ENCODE results near the gene RNF123. TPM values are rescaled to one million over a fixed set of nuclear protein-coding genes. Genes with fewer than 3 reads are reported as not detected.

The RNF123 gene
- total RNA-seq, 4 donors from 2014 or later: 14.7 to 23.7 (median 19.7) TPM

DNA sequence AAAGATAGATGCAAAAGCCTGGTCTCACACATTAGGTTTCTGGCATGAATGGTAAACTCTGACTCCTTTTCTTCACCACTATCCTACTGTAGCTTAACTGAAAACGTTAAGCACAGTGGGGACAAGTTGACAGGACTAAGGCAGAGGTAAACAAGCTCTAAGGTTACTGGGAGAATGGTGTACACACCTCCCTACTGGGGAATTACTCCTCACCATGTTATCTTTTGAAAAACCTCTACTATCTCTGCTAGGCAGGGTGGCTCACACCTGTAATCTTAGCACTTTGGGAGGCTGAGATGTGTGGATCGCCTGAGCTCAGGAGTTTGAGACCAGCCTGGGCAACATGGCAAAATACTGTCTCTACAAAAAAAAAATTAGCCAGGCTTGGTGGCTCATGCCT, 67.8 kb downstream of the RNF123 start:
- TF ChIP-seq, protein P1, sequence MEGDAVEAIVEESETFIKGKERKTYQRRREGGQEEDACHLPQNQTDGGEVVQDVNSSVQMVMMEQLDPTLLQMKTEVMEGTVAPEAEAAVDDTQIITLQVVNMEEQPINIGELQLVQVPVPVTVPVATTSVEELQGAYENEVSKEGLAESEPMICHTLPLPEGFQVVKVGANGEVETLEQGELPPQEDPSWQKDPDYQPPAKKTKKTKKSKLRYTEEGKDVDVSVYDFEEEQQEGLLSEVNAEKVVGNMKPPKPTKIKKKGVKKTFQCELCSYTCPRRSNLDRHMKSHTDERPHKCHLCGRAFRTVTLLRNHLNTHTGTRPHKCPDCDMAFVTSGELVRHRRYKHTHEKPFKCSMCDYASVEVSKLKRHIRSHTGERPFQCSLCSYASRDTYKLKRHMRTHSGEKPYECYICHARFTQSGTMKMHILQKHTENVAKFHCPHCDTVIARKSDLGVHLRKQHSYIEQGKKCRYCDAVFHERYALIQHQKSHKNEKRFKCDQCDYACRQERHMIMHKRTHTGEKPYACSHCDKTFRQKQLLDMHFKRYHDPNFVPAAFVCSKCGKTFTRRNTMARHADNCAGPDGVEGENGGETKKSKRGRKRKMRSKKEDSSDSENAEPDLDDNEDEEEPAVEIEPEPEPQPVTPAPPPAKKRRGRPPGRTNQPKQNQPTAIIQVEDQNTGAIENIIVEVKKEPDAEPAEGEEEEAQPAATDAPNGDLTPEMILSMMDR (IDR thresholded peaks at IDR 0.05; ENCODE audit: low read depth): no peak

DNA sequence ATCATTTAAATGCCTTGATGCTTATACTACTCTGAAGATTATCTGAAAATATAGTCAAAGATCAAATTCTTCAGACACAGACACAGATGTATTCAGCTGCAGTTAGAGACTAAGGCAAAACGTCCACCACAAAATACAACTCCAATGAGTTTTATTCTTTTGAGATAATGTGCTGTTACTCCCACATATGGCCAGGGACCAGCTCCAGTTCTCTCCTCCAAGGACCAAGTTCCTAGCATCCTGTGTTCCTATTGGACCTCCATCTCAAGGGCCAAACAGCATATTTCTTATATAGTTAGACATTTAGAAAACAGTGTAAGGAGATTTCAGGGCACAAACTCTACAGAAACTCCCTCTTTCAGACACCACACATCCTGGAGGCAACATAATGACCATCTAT, 69.9 kb downstream of the RNF123 start:
- TF ChIP-seq, protein P1 (IDR thresholded peaks at IDR 0.05; ENCODE audit: low read depth): no peak

DNA sequence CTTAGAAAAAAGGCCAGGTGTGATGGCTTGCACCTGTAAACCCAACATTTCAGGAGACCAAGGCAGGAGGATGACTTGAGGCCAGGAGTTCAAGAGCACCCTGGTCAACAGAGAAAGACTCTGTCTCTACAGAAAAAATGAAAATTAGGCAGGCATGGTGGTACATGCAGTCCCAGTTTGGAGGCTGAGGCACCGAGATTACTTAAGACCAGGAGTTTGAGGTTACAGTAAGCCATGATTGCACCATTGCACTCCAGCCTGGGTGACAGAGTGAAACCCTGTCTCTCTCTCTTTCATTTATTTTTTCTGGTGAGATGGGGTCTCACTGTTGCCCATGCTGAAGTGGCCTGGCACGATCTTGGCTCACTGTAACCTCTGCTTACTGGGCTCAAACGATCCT, 72.3 kb downstream of the RNF123 start:
- TF ChIP-seq, protein P1 (IDR thresholded peaks at IDR 0.05; ENCODE audit: low read depth): no peak

DNA sequence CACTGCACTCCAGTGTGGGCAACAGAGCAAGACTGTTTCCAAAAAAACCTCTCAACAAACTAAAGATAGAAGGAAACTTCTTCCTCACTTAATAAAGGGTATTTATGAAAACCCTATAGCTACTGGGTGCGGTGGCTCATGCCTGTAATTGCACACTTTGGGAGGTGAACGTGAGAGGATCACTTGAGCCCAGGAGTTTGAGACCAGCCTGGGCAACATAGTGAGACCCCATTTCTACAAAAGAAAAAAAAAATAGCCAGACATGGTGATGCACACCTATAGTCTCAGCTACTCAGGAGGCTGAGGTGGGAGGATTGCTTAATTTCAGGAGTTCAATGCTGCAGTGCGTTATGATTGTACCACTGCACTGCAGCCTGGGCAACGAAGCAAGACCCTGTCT, 74.6 kb downstream of the RNF123 start:
- TF ChIP-seq, protein P1 (IDR thresholded peaks at IDR 0.05; ENCODE audit: low read depth): no peak

DNA sequence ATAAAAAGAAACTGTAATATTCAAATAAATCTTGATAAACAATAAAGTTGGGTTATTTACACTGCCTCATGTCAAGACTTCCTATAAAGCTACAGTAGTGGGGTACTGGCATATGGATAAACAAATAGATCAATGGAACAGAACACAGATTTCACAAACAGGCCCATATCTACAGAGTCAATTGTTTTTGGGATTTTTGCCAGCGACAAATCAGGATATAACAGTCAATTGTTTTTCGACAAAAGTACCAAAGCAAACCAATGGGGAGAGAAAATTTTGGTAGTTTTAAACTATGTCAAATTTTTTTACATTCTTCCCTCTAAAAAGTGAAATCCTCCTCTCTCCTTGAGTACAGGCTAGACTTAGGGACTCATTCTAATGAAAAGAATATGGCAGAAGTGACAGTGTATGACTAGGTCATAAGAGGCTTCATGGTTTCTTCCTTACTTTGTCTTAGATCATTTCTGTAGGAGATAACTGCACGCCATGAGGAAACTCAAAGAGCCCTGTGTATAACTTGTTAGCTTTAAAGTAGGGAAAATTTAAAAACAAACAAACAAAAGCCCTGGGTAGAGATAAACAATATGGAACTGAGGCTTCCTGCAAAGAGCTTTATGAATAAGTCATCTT, 80.0 kb downstream of the RNF123 start:
- TF ChIP-seq, protein P1 (IDR thresholded peaks at IDR 0.05; ENCODE audit: low read depth): no peak

DNA sequence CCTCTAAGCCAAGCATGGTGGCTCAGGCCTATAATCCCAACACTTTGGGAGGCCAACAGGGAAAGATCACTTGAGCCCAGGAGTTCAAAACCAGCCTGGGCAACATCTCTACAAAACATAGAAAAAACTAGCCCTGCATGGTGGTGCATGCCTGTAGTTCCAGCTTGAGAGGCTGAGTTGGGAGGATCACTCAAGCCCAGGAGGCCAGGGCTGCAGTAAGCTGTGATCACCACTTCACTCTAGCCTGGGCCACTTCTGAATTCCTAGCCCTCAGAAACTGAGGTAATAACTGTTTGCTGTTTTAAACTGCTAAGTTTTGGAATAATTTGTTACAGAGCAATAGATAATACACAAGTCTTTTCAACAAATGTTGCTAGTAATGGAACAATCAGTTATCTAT, 80.6 kb downstream of the RNF123 start:
- TF ChIP-seq, protein P1 (IDR thresholded peaks at IDR 0.05; ENCODE audit: low read depth): no peak

Small RNAs within 50 kb of the gene (small RNA-seq; reads per million reads assigned to genes)
- gene AMIGO3 (not detected), gene COX6CP14 (not detected)

Other genes starting within 250 kb of the RNF123 start
- 10 to 100 TPM; 31.3 to 48.4 (median 39.0) TPM for gene DAG1, start 219.3 kb upstream of the RNF123 start, total RNA-seq
- gene BSN, start 135.1 kb upstream of the RNF123 start, total RNA-seq: under 1 TPM in 3 of 4 donors, not detected in 1; under 0.01 to 0.38 (median 0.16) TPM
- 10 to 100 TPM; 40.8 to 65.6 (median 51.3) TPM for gene APEH, start 15.2 kb upstream of the RNF123 start, total RNA-seq
- 10 to 100 TPM in 2 of 4 donors, 1 to 10 TPM in 2; 2.1 to 11.5 (median 8.2) TPM for gene MST1, start 83 bp upstream of the RNF123 start, total RNA-seq
- gene AMIGO3, start 30.1 kb downstream of the RNF123 start, total RNA-seq: 1 to 10 TPM in 1 of 4 donors, under 1 TPM in 2, not detected in 1; 0.22 to 1.1 (median 0.68) TPM
- gene GMPPB, start 34.4 kb downstream of the RNF123 start, total RNA-seq: 10 to 100 TPM; 11.6 to 16.5 (median 13.7) TPM
- gene IP6K1, start 97.0 kb downstream of the RNF123 start, total RNA-seq: 10 to 100 TPM; 25.1 to 36.7 (median 31.6) TPM
- gene CDHR4, start 110.3 kb downstream of the RNF123 start, total RNA-seq: not detected
- gene INKA1, start 113.7 kb downstream of the RNF123 start, total RNA-seq: 1 to 10 TPM; 2.4 to 4.8 (median 3.5) TPM
- gene UBA7, start 124.4 kb downstream of the RNF123 start, total RNA-seq: 10 to 100 TPM; 16.8 to 65.7 (median 42.7) TPM
- 1 to 10 TPM in 3 of 4 donors, under 1 TPM in 1; 0.82 to 2.2 (median 2.0) TPM for gene TRAIP, start 167.0 kb downstream of the RNF123 start, total RNA-seq
- gene CAMKV, start 180.3 kb downstream of the RNF123 start, total RNA-seq: not detected
- 1 to 10 TPM in 1 of 4 donors, under 1 TPM in 2, not detected in 1; 0.44 to 2.8 (median 0.51) TPM for gene MST1R, start 214.3 kb downstream of the RNF123 start, total RNA-seq
- gene MON1A, start 240.3 kb downstream of the RNF123 start, total RNA-seq: 1 to 10 TPM; 6.7 to 9.4 (median 7.1) TPM